ENCODE measurements around the gene PDXP. TPM values are rescaled to one million over a fixed set of nuclear protein-coding genes. Genes with fewer than 3 reads are reported as not detected.

Gene PDXP
- total and polyA plus RNA-seq, 2 of the 13 experiments (the other 11 are each of a cell fraction or from before 2014, with no cell fraction given): 58.2 to 70.6 TPM

GRCh38 chr22:37639070-37639760 is 19.3 kb upstream of the PDXP start, which contains the start of gene SH3BP1 (continued):
- TF ChIP-seq SNAPC4 (CRISPR knock-in tag; IDR thresholded peaks at IDR 0.05) (0 out of 2 replicates have a peak, but pooled peaks have one; percentile 63), FOXK1 (CRISPR knock-in tag; IDR thresholded peaks at IDR 0.05; ENCODE audit: borderline replicate concordance, low read depth) (no peak), ZFP91 (CRISPR knock-in tag; IDR thresholded peaks at IDR 0.05; ENCODE audit: borderline replicate concordance) (no peak; the same call in 1 of the 2 replicates), POLR2G (IDR thresholded peaks at IDR 0.05; ENCODE audit: low read depth, low read length) (peak; percentile 32; the same call in 1 of the 2 replicates), ZKSCAN8 (CRISPR knock-in tag; IDR thresholded peaks at IDR 0.05; ENCODE audit: borderline replicate concordance) (no peak), ZNF343 (CRISPR knock-in tag; IDR thresholded peaks at IDR 0.05) (no peak), EED (CRISPR knock-in tag; IDR thresholded peaks at IDR 0.05) (no peak), ZNF160 (CRISPR knock-in tag; IDR thresholded peaks at IDR 0.05) (no peak), KLF6 (CRISPR knock-in tag; IDR thresholded peaks at IDR 0.05) (no peak), NR3C1 (CRISPR knock-in tag; IDR thresholded peaks at IDR 0.05) (no peak), SOX5 (CRISPR knock-in tag; IDR thresholded peaks at IDR 0.05; ENCODE audit: borderline replicate concordance) (no peak), REXO4 (CRISPR knock-in tag; IDR thresholded peaks at IDR 0.05; ENCODE audit: borderline replicate concordance) (no peak), IRX3 (CRISPR knock-in tag; IDR thresholded peaks at IDR 0.05; ENCODE audit: borderline replicate concordance, low read depth) (no peak), TCF12 (IDR thresholded peaks at IDR 0.05) (no peak), TCF12 (CRISPR knock-in tag; IDR thresholded peaks at IDR 0.05) (no peak), ETV5 (CRISPR knock-in tag; IDR thresholded peaks at IDR 0.05; ENCODE audit: borderline replicate concordance) (no peak; the same call in 1 of the 2 replicates), ZFP36L2 (CRISPR knock-in tag; IDR thresholded peaks at IDR 0.05) (no peak), ZNF629 (CRISPR knock-in tag; conservative IDR thresholded peaks at IDR 0.05) (no peak; the same call in 1 of the 2 replicates), ZHX1 (CRISPR knock-in tag; IDR thresholded peaks at IDR 0.05; ENCODE audit: low read depth) (no peak), SMYD3 (CRISPR knock-in tag; IDR thresholded peaks at IDR 0.05) (no peak), ZNF841 (CRISPR knock-in tag; IDR thresholded peaks at IDR 0.05; ENCODE audit: borderline replicate concordance) (no peak)

Measured in HepG2 (cell line).